NCI-H526 treated with DMSO at 0.1 percent for 48 hours (cell line): ENCODE results near the gene CDH20.

Experiments
- DNase-seq: peaks from one replicate; lab custom pipeline; 2025; lab: John Stamatoyannopoulos, UW

Gene CDH20

GRCh38 chr18:61531182-61531581 is 198.0 kb downstream of the CDH20 start:
- DNase-seq, result no peak

GRCh38 chr18:61531891-61532290 is 198.7 kb downstream of the CDH20 start:
- no peak for DNase-seq

- DNase-seq, result no peak
Observed at GRCh38 chr18:61535401-61535800, 202.2 kb downstream of the CDH20 start.

GRCh38 chr18:61541673-61542072 is 208.4 kb downstream of the CDH20 start:
- no peak for DNase-seq

GRCh38 chr18:61542596-61542995 is 209.4 kb downstream of the CDH20 start:
- no peak for DNase-seq

GRCh38 chr18:61543518-61543917 is 210.3 kb downstream of the CDH20 start:
- no peak for DNase-seq

- no peak for DNase-seq
Observed at GRCh38 chr18:61544178-61544577, 210.9 kb downstream of the CDH20 start.

- no peak for DNase-seq
Observed at GRCh38 chr18:61545281-61546245, 212.3 kb downstream of the CDH20 start.

GRCh38 chr18:61546590-61546989 is 213.4 kb downstream of the CDH20 start:
- no peak for DNase-seq

- DNase-seq, result no peak
Observed at GRCh38 chr18:61549416-61549815, 216.2 kb downstream of the CDH20 start.

- no peak for DNase-seq
Observed at GRCh38 chr18:61549889-61550288, 216.7 kb downstream of the CDH20 start.

- DNase-seq, result peak; percentile 26
Observed at GRCh38 chr18:61551586-61551985, 218.4 kb downstream of the CDH20 start.

- no peak for DNase-seq
Observed at GRCh38 chr18:61553045-61553659, 219.9 kb downstream of the CDH20 start.

GRCh38 chr18:61554117-61554776 is 221.0 kb downstream of the CDH20 start:
- no peak for DNase-seq

- no peak for DNase-seq
Observed at GRCh38 chr18:61554946-61555361, 221.7 kb downstream of the CDH20 start.

GRCh38 chr18:61556316-61556715 is 223.1 kb downstream of the CDH20 start:
- DNase-seq, result no peak

- no peak for DNase-seq
Observed at GRCh38 chr18:61556862-61557261, 223.6 kb downstream of the CDH20 start.

- no peak for DNase-seq
Observed at GRCh38 chr18:61569176-61569892, 236.1 kb downstream of the CDH20 start.

- DNase-seq, result no peak
Observed at GRCh38 chr18:61570070-61570469, 236.8 kb downstream of the CDH20 start.

GRCh38 chr18:61572084-61572655 is 238.9 kb downstream of the CDH20 start:
- no peak for DNase-seq

GRCh38 chr18:61572871-61573270 is 239.6 kb downstream of the CDH20 start:
- DNase-seq, result no peak

GRCh38 chr18:61574665-61575064 is 241.4 kb downstream of the CDH20 start:
- DNase-seq, result no peak
